ENCODE measurements around the gene RBM15B. TPM values are rescaled to one million over a fixed set of nuclear protein-coding genes. Genes with fewer than 3 reads are reported as not detected.

The RBM15B gene
- total and polyA plus RNA-seq, 8 donors: 9.3 to 34.5 (median 16.9) TPM

DNA sequence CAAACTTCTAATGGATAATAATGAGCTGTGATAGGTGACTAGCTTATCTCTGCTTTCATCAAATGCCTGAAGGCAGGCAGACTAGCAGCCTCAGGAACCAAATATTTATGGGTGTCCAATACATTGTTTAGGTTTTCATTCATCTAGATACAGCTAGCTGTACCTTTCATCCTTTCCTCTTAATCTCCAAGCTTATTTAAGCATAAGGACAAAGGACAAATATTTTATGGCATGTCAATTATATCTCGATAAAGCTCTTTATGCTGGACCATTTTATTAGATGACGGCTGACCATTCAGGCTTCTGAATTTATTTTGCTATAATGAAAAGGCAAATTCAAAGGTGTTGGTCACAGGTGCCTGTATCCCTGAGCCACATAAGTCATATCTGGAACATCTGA, 16.9 kb downstream of the RBM15B start:
- intact Hi-C loops (cut with DNase I; ENCODE audit: low total_unique reads): no loop called here
- 86 to 95% (median 87%) methylated on average over 2 of the region's 2 CpGs for WGBS, 5 donors

DNA sequence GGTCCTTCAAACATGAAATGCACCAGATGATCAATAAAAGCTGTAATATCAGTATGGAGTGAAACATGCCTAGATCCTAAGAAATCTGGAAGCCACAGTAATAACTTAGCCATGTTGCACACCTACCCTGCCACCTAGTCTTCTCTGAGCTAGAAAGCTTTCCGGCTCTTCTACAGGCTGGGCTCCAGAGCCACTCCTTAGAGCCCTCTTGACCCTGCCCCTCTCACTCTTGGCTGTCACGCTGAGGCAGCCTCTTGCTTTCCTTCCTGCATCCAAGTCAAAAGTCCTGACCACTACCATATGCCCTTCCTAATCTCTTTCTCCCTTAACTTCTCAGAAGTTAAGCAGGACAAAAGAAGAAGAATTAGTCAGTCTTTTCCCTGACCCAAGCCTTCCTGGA, 17.7 kb downstream of the RBM15B start:
- no peak overlapping the region for H3K4me3 ChIP-seq
- TF ChIP-seq, protein P1, sequence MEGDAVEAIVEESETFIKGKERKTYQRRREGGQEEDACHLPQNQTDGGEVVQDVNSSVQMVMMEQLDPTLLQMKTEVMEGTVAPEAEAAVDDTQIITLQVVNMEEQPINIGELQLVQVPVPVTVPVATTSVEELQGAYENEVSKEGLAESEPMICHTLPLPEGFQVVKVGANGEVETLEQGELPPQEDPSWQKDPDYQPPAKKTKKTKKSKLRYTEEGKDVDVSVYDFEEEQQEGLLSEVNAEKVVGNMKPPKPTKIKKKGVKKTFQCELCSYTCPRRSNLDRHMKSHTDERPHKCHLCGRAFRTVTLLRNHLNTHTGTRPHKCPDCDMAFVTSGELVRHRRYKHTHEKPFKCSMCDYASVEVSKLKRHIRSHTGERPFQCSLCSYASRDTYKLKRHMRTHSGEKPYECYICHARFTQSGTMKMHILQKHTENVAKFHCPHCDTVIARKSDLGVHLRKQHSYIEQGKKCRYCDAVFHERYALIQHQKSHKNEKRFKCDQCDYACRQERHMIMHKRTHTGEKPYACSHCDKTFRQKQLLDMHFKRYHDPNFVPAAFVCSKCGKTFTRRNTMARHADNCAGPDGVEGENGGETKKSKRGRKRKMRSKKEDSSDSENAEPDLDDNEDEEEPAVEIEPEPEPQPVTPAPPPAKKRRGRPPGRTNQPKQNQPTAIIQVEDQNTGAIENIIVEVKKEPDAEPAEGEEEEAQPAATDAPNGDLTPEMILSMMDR (IDR thresholded peaks at IDR 0.05): no peak
- TF ChIP-seq POLR2A (IDR thresholded peaks at IDR 0.05) (no peak), POLR2AphosphoS5 (IDR thresholded peaks at IDR 0.05) (no peak), EP300 (IDR thresholded peaks at IDR 0.05) (no peak)
- no peak overlapping the region for H3K27ac ChIP-seq
- H3K4me1 ChIP-seq: no peaks in the 10 kb centered on the region
- 13 to 38% (median 22%) methylated on average over 2 of the region's 2 CpGs for WGBS, 5 donors
- peaks cover 16 to 77% (median 72%) of the 10 kb centered on the region in 4 donors for H3K36me3 ChIP-seq
- H3K9me3 ChIP-seq: no peaks in the 10 kb centered on the region
- intact Hi-C loops (cut with DNase I; ENCODE audit: low total_unique reads): no loop called here
- H3K27me3 ChIP-seq: no peaks in the 10 kb centered on the region
- DNase-seq: no peak

More for the DNA sequence above, 16.9 kb downstream of the RBM15B start:
- H3K4me1 ChIP-seq: no peaks in the 10 kb centered on the region
- no peaks in the 10 kb centered on the region for H3K9me3 ChIP-seq
- no peak for DNase-seq
- no peaks in the 10 kb centered on the region for H3K27me3 ChIP-seq
- TF ChIP-seq, protein P1 (IDR thresholded peaks at IDR 0.05): no peak
- TF ChIP-seq POLR2A (IDR thresholded peaks at IDR 0.05): no peak
- TF ChIP-seq EP300 (IDR thresholded peaks at IDR 0.05): no peak
- peaks cover 17 to 75% (median 70%) of the 10 kb centered on the region in 4 donors for H3K36me3 ChIP-seq
- no peak overlapping the region for H3K27ac ChIP-seq
- no peak overlapping the region for H3K4me3 ChIP-seq

GRCh38 chr3:51422211-51422610, 31.1 kb downstream of the RBM15B start:
- intact Hi-C loops (cut with DNase I; ENCODE audit: low total_unique reads): no loop called here

DNA sequence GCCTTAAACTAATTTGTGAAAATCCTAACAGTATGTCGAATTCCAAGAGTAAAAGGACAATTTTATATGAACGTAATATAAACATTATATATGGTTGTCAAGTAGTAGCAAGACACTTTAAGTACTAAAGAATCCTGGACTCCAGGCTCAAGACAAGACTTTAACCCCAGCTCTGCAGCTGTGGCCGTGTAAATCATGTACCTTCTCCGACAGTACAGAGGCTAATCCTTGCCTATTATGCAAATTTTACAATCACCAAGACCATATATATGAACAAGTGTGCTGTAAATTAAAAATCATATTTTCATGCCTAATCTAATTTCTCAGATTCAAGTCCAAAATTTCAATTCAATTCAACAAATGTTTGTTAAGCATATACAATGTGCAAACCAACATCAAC, 35.8 kb downstream of the RBM15B start:
- Histone ChIP-seq H3K27me3 (no peaks in the 10 kb centered on the region), H3K4me1 (no peaks in the 10 kb centered on the region), H3K4me3 (no peak overlapping the region), H3K9me3 (no peaks in the 10 kb centered on the region), H3K36me3 (peaks cover 30 to 95% (median 94%) of the 10 kb centered on the region in 4 donors), H3K27ac (no peak overlapping the region)
- 84 to 94% (median 89%) methylated on average over 4 of the region's 4 CpGs for WGBS, 5 donors
- no peak for TF ChIP-seq POLR2A (IDR thresholded peaks at IDR 0.05)
- TF ChIP-seq POLR2AphosphoS5 (IDR thresholded peaks at IDR 0.05): no peak
- TF ChIP-seq EP300 (IDR thresholded peaks at IDR 0.05): no peak
- TF ChIP-seq, protein P1 (IDR thresholded peaks at IDR 0.05): no peak
- DNase-seq: no peak
- intact Hi-C loops (cut with DNase I; ENCODE audit: low total_unique reads): no loop called here

More at GRCh38 chr3:51422211-51422610, 31.1 kb downstream of the RBM15B start:
- TF ChIP-seq POLR2AphosphoS5 (IDR thresholded peaks at IDR 0.05): no peak
- TF ChIP-seq EP300 (IDR thresholded peaks at IDR 0.05): no peak
- TF ChIP-seq, protein P1 (IDR thresholded peaks at IDR 0.05): no peak
- TF ChIP-seq POLR2A (IDR thresholded peaks at IDR 0.05): no peak
- Histone ChIP-seq H3K4me1 (no peaks in the 10 kb centered on the region), H3K27me3 (no peaks in the 10 kb centered on the region), H3K9me3 (no peaks in the 10 kb centered on the region), H3K4me3 (no peak overlapping the region), H3K27ac (no peak overlapping the region), H3K36me3 (peaks cover 41 to 95% (median 94%) of the 10 kb centered on the region in 4 donors)
- DNase-seq: no peak
- WGBS, 5 donors: 90 to 98% (median 96%) methylated on average over 3 of the region's 3 CpGs

Data from stomach (tissue), 9 donors.